Mesenchymal stem cell (in vitro differentiated cells and primary cell): ENCODE results near the gene ARMC2.
"Not testable (repeated sequence)": the region's sequence is repeated elsewhere in the genome, so short reads cannot be mapped to it uniquely, and the experiment has no call there.

Experiments used
- DNase-seq: peaks from one replicate; pipeline ENCODE4 v3.0.0-alpha.2; 2013
- H2AFZ ChIP-seq: one replicate; pipeline ENCODE4 v1.6.1; 2013; ENCODE audit warnings: low read depth, mild to moderate bottlenecking, control low read depth, inconsistent platforms, low read length, moderate library complexity
- H2AK5ac ChIP-seq: 2 replicates; pipeline ENCODE4 v1.6.1; 2013; ENCODE audit warnings: low read length, moderate library complexity, mild to moderate bottlenecking, inconsistent platforms; ENCODE audit not compliant: severe bottlenecking
- H2BK120ac ChIP-seq: one replicate; pipeline ENCODE4 v1.6.1; 2013; ENCODE audit warnings: low read depth, mild to moderate bottlenecking, inconsistent platforms, low read length, moderate library complexity
- H2BK12ac ChIP-seq, 2 experiments: one replicate each; pipeline ENCODE4 v1.6.1; 2013; ENCODE audit warnings: inconsistent platforms in 2 of 2, low read length in 2 of 2, mild to moderate bottlenecking in 2 of 2, moderate library complexity in 2 of 2, control low read depth in 1 of 2
- H2BK15ac ChIP-seq: one replicate; pipeline ENCODE4 v1.6.1; 2013; ENCODE audit warnings: mild to moderate bottlenecking, low read depth, inconsistent platforms; ENCODE audit not compliant: poor library complexity, severe bottlenecking
- H2BK5ac ChIP-seq: 2 replicates; pipeline ENCODE4 v1.6.1; 2013; ENCODE audit warnings: low read depth, mild to moderate bottlenecking, low read length, control low read depth, inconsistent platforms; ENCODE audit not compliant: poor library complexity, severe bottlenecking
- H3K14ac ChIP-seq, 2 experiments: one replicate each; pipeline ENCODE4 v1.6.1; 2013; ENCODE audit warnings: inconsistent platforms in 2 of 2, low read length in 2 of 2, control low read depth in 1 of 2, mild to moderate bottlenecking in 1 of 2, moderate library complexity in 1 of 2
- H3K18ac ChIP-seq, 2 experiments: one replicate each; pipeline ENCODE4 v1.6.1; 2013; ENCODE audit warnings: inconsistent platforms in 2 of 2, low read length in 2 of 2, control low read depth in 1 of 2, low read depth in 1 of 2, mild to moderate bottlenecking in 1 of 2
- H3K23ac ChIP-seq, 2 experiments: one replicate each; pipeline ENCODE4 v1.6.1; 2013; ENCODE audit warnings: inconsistent platforms in 2 of 2, low read length in 2 of 2, mild to moderate bottlenecking in 2 of 2, moderate library complexity in 2 of 2, control low read depth in 1 of 2
- H3K27ac ChIP-seq: 2 replicates; pipeline ENCODE4 v1.5.1; 2013; ENCODE audit warnings: mild to moderate bottlenecking, moderate library complexity, low read length, control low read depth, inconsistent platforms; ENCODE audit not compliant: poor library complexity, severe bottlenecking
- H3K27me3 ChIP-seq, 2 experiments: 2 replicates each; pipeline versions ENCODE4 v1.6.1 to v1.7.0; 2013; ENCODE audit warnings: low read length in 2 of 2, mild to moderate bottlenecking in 2 of 2, moderate library complexity in 2 of 2, control low read depth in 1 of 2, inconsistent platforms in 1 of 2; ENCODE audit not compliant: control insufficient read depth in 1 of 2, insufficient read depth in 1 of 2
- H3K36me3 ChIP-seq, 2 experiments: 2 replicates each; pipeline versions ENCODE4 v1.6.1 to v1.7.0; 2013; ENCODE audit warnings: low read length in 2 of 2, control low read depth in 1 of 2, inconsistent platforms in 1 of 2, low read depth in 1 of 2, mild to moderate bottlenecking in 1 of 2; ENCODE audit not compliant: insufficient read depth in 2 of 2, control insufficient read depth in 1 of 2
- H3K4ac ChIP-seq, 2 experiments: one replicate each; pipeline ENCODE4 v1.6.1; 2013; ENCODE audit warnings: inconsistent platforms in 2 of 2, low read length in 2 of 2, mild to moderate bottlenecking in 2 of 2, moderate library complexity in 2 of 2, control low read depth in 1 of 2, low read depth in 1 of 2
- H3K4me1 ChIP-seq: 2 replicates; pipeline ENCODE4 v1.6.1; 2013; ENCODE audit warnings: low read depth, low read length, control low read depth; ENCODE audit not compliant: control insufficient read depth, insufficient read depth
- H3K4me2 ChIP-seq: 2 replicates; pipeline ENCODE4 v1.6.1; 2013; ENCODE audit warnings: low read length, mild to moderate bottlenecking, inconsistent platforms; ENCODE audit not compliant: poor library complexity, severe bottlenecking
- H3K4me3 ChIP-seq, 2 experiments: 2 replicates each; pipeline versions ENCODE4 v1.5.1 to v1.7.0; 2013; ENCODE audit warnings: low read length in 2 of 2, mild to moderate bottlenecking in 2 of 2, control low read depth in 1 of 2, low read depth in 1 of 2; ENCODE audit not compliant: insufficient read depth in 1 of 2
- H3K79me1 ChIP-seq: replicated peaks from 2 replicates; pipeline ENCODE4 v1.6.1; 2013; ENCODE audit warnings: mild to moderate bottlenecking, control low read depth, low read length, inconsistent platforms; ENCODE audit not compliant: poor library complexity, severe bottlenecking
- H3K9ac ChIP-seq: 2 replicates; pipeline ENCODE4 v1.7.0; 2013; ENCODE audit warnings: mild to moderate bottlenecking, low read length, moderate library complexity
- H3K9me3 ChIP-seq: 2 replicates; pipeline ENCODE4 v1.7.0; 2013; ENCODE audit warnings: mild to moderate bottlenecking, low read length; ENCODE audit not compliant: control insufficient read depth
- H4K8ac ChIP-seq: one replicate; pipeline ENCODE4 v1.6.1; 2013; ENCODE audit warnings: inconsistent platforms, mild to moderate bottlenecking, low read length, moderate library complexity
- H4K91ac ChIP-seq: one replicate; pipeline ENCODE4 v1.6.1; 2013; ENCODE audit warnings: mild to moderate bottlenecking, low read length, inconsistent platforms
- WGBS: methylation state at CpG from one replicate; pipeline ENCODE4 v1.1.7; 2013; ENCODE audit warnings: mixed read lengths; 5-methylcytosine and 5-hydroxymethylcytosine counted together

The ARMC2 gene

DNA sequence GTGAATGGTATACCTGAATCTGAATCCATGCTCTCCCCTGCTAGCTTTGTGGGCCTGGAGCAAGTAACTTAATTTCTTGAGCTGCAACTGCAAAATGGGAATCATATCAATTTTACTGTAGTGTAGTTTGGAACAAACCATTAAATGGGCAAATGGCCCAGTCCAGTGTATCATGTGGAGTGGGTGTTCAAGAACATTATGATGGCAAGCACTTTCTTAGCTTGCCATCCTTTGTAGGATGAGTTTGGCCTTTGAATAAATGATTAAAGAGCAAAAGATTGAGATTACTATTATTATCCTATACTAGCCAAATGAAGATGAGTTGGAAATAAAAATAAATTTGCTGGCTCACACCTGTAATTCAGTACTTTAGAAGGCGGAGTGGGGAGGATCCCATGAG is 126.0 kb downstream of the ARMC2 start:
- Histone ChIP-seq H2AFZ (no peak overlapping the region), H2BK120ac (no peak overlapping the region), H3K27me3 (no peaks in the 10 kb centered on the region), H2BK12ac (no peak overlapping the region), H4K91ac (no peak overlapping the region), H3K79me1 (no peaks in the 10 kb centered on the region), H3K4me2 (no peak overlapping the region), H3K4me3 (no peak overlapping the region), H3K18ac (no peak overlapping the region), H2AK5ac (no peak overlapping the region), H3K9me3 (no peaks in the 10 kb centered on the region), H3K4me1 (no peaks in the 10 kb centered on the region), H4K8ac (no peak overlapping the region), H3K23ac (no peak overlapping the region), H3K4ac (no peak overlapping the region), H3K36me3 (no peaks in the 10 kb centered on the region), H3K27ac (no peak overlapping the region), H3K9ac (no peak overlapping the region), H3K14ac (no peak overlapping the region), H2BK15ac (no peak overlapping the region), H2BK5ac (no peak overlapping the region)
- 73% methylated on average over 1 of the region's 1 CpG for WGBS
- no peak for DNase-seq

GRCh38 chr6:108978638-108979037 is 130.4 kb downstream of the ARMC2 start:
- not testable (repeated sequence) for H3K36me3 ChIP-seq, H3K4me1 ChIP-seq, H3K14ac ChIP-seq, H3K27ac ChIP-seq, H2BK15ac ChIP-seq, H4K8ac ChIP-seq, H3K79me1 ChIP-seq, H2AK5ac ChIP-seq, H4K91ac ChIP-seq, H3K4ac ChIP-seq, H3K4me3 ChIP-seq, H2BK5ac ChIP-seq, H2BK120ac ChIP-seq, H2BK12ac ChIP-seq, H3K27me3 ChIP-seq, H3K9ac ChIP-seq, H3K4me2 ChIP-seq, H3K18ac ChIP-seq, H3K23ac ChIP-seq, DNase-seq, H3K9me3 ChIP-seq, H2AFZ ChIP-seq
- WGBS: 100% methylated on average over 1 of the region's 1 CpG

DNA sequence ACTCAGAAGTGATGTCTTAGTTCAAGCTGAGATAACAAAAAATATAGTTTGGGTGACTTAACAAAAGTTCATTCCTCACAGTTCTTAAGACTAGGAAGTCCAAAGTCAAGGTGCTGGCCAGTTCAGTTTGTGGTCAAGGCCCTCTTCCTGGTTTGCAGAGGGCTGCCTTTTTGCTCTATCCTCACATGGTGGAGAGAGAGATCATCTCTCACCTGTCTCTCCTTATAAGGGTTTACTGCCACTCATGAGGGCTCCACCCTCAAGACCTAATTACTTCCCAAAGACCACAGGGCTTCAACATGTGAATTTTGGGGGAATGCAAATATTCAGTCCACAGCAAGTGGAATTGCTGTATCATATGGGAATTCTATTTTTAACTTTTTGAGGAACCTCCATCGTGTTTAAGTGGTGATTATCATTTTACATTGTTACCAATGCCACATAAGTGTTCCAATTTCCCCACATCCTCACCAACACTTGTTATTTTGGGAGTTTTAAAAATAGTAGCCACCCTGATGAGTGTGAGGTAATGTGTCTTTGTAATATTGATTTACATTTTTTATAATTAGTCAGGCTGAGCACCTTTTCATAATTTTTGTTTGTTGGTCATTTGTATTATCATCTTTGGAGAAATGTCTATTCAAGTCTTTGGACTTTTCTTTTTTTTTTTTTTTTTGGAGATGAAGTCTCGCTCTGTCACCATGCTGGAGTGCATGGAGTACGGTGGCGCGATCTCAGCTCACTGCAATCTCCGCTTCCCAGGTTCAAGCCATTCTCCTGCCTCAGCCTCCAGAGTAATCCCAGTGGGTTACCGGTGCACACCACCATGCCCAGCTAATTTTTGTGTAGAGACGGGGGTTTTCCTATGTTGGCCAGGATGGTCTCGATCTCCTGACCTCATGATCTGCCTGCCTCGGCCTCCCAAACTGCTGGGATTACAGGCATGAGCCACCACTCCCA is 134.2 kb downstream of the ARMC2 start:
- H3K9me3 ChIP-seq: no peaks in the 10 kb centered on the region
- no peak overlapping the region for H3K4me3 ChIP-seq
- no peak overlapping the region for H3K14ac ChIP-seq
- H3K27ac ChIP-seq: no peak overlapping the region
- H3K36me3 ChIP-seq: peaks cover 5 to 23% of the 10 kb centered on the region in 2 experiments
- H2BK15ac ChIP-seq: no peak overlapping the region
- H3K9ac ChIP-seq: no peak overlapping the region
- H3K79me1 ChIP-seq: no peaks in the 10 kb centered on the region
- H2BK120ac ChIP-seq: no peak overlapping the region
- H2BK12ac ChIP-seq: no peak overlapping the region
- no peak overlapping the region for H4K91ac ChIP-seq
- H3K27me3 ChIP-seq: no peaks in the 10 kb centered on the region
- WGBS: 98% methylated on average over 8 of the region's 10 CpGs
- H3K4me2 ChIP-seq: no peak overlapping the region
- H3K23ac ChIP-seq: no peak overlapping the region
- no peak overlapping the region for H2BK5ac ChIP-seq
- H3K18ac ChIP-seq: no peak overlapping the region
- H2AFZ ChIP-seq: no peak overlapping the region
- H3K4me1 ChIP-seq: no peaks in the 10 kb centered on the region
- H2AK5ac ChIP-seq: no peak overlapping the region
- H4K8ac ChIP-seq: no peak overlapping the region
- H3K4ac ChIP-seq: no peak overlapping the region
- no peak for DNase-seq

- Histone ChIP-seq H3K79me1 (no peaks in the 10 kb centered on the region), H3K9me3 (no peaks in the 10 kb centered on the region), H3K4ac (no peak overlapping the region), H3K27me3 (no peaks in the 10 kb centered on the region), H4K91ac (no peak overlapping the region), H2BK5ac (no peak overlapping the region), H4K8ac (no peak overlapping the region), H2BK120ac (no peak overlapping the region), H2AFZ (no peak overlapping the region), H3K4me3 (no peak overlapping the region), H2AK5ac (no peak overlapping the region), H2BK12ac (no peak overlapping the region), H3K4me1 (no peaks in the 10 kb centered on the region), H3K23ac (no peak overlapping the region), H2BK15ac (no peak overlapping the region), H3K14ac (no peak overlapping the region), H3K4me2 (no peak overlapping the region), H3K36me3 (peaks cover 10 to 30% of the 10 kb centered on the region in 2 experiments), H3K9ac (no peak overlapping the region), H3K18ac (no peak overlapping the region), H3K27ac (no peak overlapping the region)
- WGBS: no CpG with 5 or more reads among the region's 1 CpG
- no peak for DNase-seq
Observed at GRCh38 chr6:108983151-108983550, 134.9 kb downstream of the ARMC2 start.
